Measurements from ENCODE around the gene ZNF536. TPM values are rescaled to one million over a fixed set of nuclear protein-coding genes. Genes with fewer than 3 reads are reported as not detected.

Gene ZNF536
- total and polyA plus RNA-seq, 2 donors (not counting 3 experiments of a cell fraction or from before 2014, with no cell fraction given), result not detected

DNA sequence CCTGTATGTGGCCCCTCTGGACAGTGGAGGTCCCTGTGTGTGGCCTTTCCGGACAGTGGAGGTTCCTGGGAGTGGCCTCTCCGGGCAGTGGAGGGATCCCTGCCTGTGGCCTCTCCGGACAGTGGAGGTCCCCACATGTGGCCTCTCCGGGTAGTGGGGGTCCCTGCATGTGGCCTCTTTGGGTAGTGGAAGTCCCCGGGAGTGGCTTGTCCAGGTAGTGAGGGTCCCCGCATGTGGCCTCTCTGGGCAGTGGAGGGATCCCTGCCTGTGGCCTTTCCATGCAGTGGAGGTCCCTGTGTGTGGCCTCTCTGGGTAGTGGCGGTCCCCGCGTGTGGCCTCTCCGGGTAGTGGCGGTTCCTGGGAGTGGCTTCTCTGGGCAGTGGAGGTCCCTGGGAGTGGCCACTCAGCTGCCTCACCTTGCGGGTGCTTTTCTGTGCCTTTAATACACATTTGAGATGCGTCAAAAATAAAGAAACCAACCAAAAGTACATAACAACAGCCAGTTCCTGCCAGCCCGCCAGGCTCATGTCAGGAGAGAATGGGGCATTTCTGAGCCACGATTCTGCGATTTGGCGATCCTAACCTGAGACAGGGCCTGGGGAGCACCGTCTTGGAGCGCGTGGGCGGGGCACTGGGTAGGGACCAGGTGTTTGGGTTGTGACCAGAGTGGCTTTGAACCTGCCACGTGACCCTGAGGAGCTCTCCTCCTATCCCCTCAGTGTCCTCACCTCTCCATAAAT is 194.7 kb downstream of the ZNF536 start:
- FAIRE-seq, result no peak
- Histone ChIP-seq H3K36me3 (ENCODE audit: control insufficient read depth in 2 of 2, extremely low read depth in 1 of 2, insufficient read depth in 2 of 2, low read length in 2 of 2) (no peaks in the 10 kb centered on the region), H3K4me1 (ENCODE audit: control insufficient read depth, extremely low read depth, insufficient read depth, low read length) (no peaks in the 10 kb centered on the region), H2AFZ (ENCODE audit: low read depth, low read length) (no peak overlapping the region), H3K9ac (replicated peaks; ENCODE audit: extremely low read depth, insufficient read depth, low read length) (no peak overlapping the region), H3K4me2 (ENCODE audit: insufficient read depth, low read length) (no peak overlapping the region), H3K9me3 (replicated peaks; ENCODE audit: control insufficient read depth, insufficient read depth, low read length) (peaks cover 4% of the 10 kb centered on the region), H4K20me1 (replicated peaks; ENCODE audit: control insufficient read depth, extremely low read depth, insufficient read depth, low read length) (no peaks in the 10 kb centered on the region), H3K27ac (ENCODE audit: insufficient read depth, low read depth, low read length) (no peak overlapping the region), H3K9me1 (replicated peaks; ENCODE audit: control insufficient read depth, extremely low read depth, insufficient read depth, low read length) (no peaks in the 10 kb centered on the region), H3K79me2 (ENCODE audit: control insufficient read depth, insufficient read depth, low read length) (no peaks in the 10 kb centered on the region), H3K4me3 (replicated peaks in 1 of 3; ENCODE audit: insufficient read depth in 1 of 3, low read depth in 1 of 3, low read length in 3 of 3) (no peak overlapping the region), H3K27me3 (ENCODE audit: control insufficient read depth in 2 of 2, insufficient read depth in 2 of 2, low read length in 2 of 2) (no peaks in the 10 kb centered on the region)
- TF ChIP-seq, protein P1, sequence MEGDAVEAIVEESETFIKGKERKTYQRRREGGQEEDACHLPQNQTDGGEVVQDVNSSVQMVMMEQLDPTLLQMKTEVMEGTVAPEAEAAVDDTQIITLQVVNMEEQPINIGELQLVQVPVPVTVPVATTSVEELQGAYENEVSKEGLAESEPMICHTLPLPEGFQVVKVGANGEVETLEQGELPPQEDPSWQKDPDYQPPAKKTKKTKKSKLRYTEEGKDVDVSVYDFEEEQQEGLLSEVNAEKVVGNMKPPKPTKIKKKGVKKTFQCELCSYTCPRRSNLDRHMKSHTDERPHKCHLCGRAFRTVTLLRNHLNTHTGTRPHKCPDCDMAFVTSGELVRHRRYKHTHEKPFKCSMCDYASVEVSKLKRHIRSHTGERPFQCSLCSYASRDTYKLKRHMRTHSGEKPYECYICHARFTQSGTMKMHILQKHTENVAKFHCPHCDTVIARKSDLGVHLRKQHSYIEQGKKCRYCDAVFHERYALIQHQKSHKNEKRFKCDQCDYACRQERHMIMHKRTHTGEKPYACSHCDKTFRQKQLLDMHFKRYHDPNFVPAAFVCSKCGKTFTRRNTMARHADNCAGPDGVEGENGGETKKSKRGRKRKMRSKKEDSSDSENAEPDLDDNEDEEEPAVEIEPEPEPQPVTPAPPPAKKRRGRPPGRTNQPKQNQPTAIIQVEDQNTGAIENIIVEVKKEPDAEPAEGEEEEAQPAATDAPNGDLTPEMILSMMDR (IDR thresholded peaks at IDR 0.05; ENCODE audit: extremely low read depth in 1 of 2, insufficient read depth in 1 of 2, low read depth in 1 of 2, low read length in 2 of 2), result no peak
- TF ChIP-seq MYC (IDR thresholded peaks at IDR 0.05; ENCODE audit: low read depth, low read length) (no peak), POLR2A (IDR thresholded peaks at IDR 0.05; ENCODE audit: low read depth, low read length) (no peak), POLR2AphosphoS5 (IDR thresholded peaks at IDR 0.05; ENCODE audit: insufficient read depth, low read depth, low read length) (no peak), FOS (IDR thresholded peaks at IDR 0.05; ENCODE audit: borderline replicate concordance, insufficient read depth, low read length) (no peak), EZH2 (IDR thresholded peaks at IDR 0.05; ENCODE audit: borderline replicate concordance, low read depth, low read length, severe bottlenecking) (no peak), JUN (IDR thresholded peaks at IDR 0.05; ENCODE audit: borderline replicate concordance, insufficient read depth, insufficient read length, low read depth) (no peak), GATA2 (IDR thresholded peaks at IDR 0.05; ENCODE audit: insufficient read depth, insufficient read length, low read depth, low read length) (no peak)
- TF ChIP-seq, protein P2, sequence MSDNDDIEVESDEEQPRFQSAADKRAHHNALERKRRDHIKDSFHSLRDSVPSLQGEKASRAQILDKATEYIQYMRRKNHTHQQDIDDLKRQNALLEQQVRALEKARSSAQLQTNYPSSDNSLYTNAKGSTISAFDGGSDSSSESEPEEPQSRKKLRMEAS (IDR thresholded peaks at IDR 0.05; ENCODE audit: insufficient read depth, insufficient read length), result no peak
- no TSS peak for BruUV-seq (replicated peaks)
- intact Hi-C loops (cut with micrococcal nuclease), result no loop called here
- DNase-seq (ENCODE audit: low read depth, low spot score), result no peak
- POLR2A ChIA-PET, result no interaction called here
- CTCF ChIA-PET, result no interaction called here
- dilution Hi-C loops (cut with MboI; ENCODE audit: extremely low pct_ligation_motif_present, low sequenced_read_pairs), result no loop called here
